Activated T-cell treated with anti-CD3 and anti-CD28 coated beads for 1 hour (primary cell): ENCODE results near the gene TOB2.
"Not testable (repeated sequence)": the region's sequence is repeated elsewhere in the genome, so short reads cannot be mapped to it uniquely, and the experiment has no call there.

Experiments
- DNase-seq: peaks from one replicate; pipeline ENCODE4 v3.0.0-alpha.2; 2020; ENCODE audit warnings: low read depth

The TOB2 gene

DNA sequence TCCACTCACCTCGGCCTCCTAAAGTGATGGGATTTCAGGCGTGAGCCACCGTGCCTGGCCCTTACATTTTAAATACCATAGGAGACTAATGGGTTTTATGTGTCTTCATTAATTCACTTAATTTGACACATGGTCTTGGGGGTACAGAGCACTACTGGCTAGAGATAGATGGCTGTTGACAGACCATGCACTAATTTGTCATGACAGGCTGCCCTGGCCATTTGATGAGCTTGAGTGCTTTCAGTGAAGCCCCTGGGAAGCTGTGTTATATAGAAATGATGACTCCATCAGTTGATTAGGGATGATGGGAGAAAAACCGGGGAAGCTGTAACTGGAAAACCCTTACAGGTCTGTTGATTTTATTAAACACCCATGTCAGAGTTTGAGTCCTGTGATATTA lies 15.3 kb upstream of the TOB2 start:
- no peak for DNase-seq

GRCh38 chr22:41460071-41460470 lies 13.5 kb upstream of the TOB2 start:
- not testable (repeated sequence) for DNase-seq

DNA sequence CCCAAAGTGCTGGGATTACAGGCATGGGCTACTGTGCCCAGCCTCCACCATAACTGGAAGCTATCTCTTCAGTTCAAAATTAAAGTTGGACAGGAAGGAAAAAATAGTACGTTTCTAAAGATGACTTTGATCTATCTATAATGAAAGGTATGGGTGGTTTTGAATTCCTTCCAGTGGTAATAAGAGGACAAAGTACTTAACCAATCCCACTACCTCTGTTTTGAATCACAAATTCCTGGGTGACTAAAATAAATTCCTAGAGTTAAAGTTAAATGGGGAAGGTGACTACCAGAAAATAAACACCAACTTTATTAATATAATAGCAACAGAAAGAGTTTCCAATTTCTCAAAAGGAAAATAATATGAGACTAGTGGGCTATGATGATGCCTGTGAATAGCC lies 12.8 kb upstream of the TOB2 start:
- DNase-seq = no peak

- DNase-seq = no peak
Observed at GRCh38 chr22:41458161-41458728, 11.6 kb upstream of the TOB2 start.

- DNase-seq = peak; percentile 81
Observed at GRCh38 chr22:41448189-41448808, 1.7 kb upstream of the TOB2 start.

GRCh38 chr22:41447435-41448188 lies 1.0 kb upstream of the TOB2 start:
- DNase-seq = peak; percentile 38

GRCh38 chr22:41446057-41446501 lies 522 bp downstream of the TOB2 start:
- no peak for DNase-seq

GRCh38 chr22:41445129-41446056 lies 1.2 kb downstream of the TOB2 start:
- DNase-seq = peak; percentile 14

GRCh38 chr22:41444360-41445128 lies 2.1 kb downstream of the TOB2 start:
- DNase-seq = peak; percentile 65

GRCh38 chr22:41442240-41442792 lies 4.3 kb downstream of the TOB2 start:
- DNase-seq = no peak

DNA sequence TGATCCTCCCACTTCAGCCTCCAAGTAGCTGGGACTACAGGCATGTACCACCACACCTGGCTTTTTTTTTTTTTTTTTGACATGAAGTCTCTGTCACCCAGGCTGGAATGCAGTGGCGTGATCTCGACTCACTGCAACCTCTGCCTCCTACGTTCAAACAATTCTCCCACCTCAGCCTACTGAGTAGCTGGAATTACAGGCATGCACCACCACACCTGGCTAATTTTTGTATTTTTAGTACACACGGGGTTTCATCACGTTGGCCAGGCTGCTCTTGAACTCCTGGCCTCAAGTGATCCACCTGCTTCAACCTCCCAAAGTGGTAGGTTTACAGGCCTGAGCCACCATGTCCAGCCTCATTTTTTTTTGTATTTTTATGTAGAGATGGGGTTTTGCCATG lies 6.1 kb downstream of the TOB2 start:
- DNase-seq = not testable (repeated sequence)

DNA sequence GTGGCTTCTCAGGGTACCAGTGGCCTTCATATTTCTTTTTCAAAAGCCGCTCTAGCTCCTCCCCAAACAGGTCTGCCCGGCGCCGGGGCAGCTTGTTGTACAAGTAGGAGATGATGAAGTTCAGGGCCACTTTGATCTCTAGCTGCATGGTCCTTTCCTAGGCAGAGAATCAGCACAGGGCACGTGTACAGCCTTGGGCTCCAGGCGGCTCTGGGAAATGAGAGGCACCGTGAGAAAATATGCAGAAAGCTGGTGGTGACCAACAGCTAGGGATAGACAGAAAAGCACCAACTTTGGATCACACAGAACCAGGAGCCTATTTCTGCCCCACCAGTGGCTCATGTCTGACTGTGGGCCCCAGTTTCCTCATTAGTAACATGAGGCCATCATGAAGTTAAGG lies 9.4 kb downstream of the TOB2 start:
- DNase-seq = no peak

GRCh38 chr22:41436322-41437113 lies 10.1 kb downstream of the TOB2 start:
- no peak for DNase-seq

DNA sequence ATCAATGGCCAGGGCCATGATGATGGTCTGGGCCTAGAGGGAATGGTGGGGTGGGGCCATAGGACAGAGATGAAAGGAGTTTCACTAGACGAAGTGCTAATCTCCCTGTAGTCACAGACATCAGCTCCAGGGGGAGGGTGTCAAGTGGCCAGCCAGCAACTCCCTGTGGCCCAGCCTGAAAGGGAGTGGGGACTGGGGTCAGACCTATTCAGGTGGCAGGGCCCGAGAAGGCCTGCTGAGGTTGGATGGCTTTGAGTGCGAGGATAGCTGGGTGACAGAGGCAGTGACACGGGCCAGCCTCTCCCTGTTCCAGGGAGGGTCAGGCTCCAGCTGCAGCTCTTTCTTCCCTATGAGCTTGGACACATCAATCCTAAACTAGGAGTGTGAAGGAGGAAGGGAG lies 11.0 kb downstream of the TOB2 start:
- no peak for DNase-seq

- DNase-seq = not testable (repeated sequence)
Observed at GRCh38 chr22:41434361-41435003, 12.1 kb downstream of the TOB2 start.

DNA sequence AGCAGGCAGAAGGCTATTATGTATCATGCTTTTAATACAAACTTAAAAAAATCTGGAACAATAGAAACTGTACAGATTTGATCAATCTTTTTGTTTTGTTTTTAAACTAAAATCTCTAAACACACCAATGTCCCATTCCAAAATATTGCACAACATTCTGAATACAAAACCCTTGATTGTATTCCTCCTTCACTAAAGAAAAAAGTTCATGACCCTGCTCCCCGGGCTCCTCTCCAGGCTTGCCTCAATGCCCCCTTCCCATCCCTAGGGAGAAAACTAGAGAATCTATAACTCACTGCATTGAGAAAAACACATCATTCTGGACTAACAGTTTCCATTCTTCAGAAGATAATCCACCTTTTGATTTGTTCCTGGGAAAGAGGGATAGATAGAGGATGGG lies 13.1 kb downstream of the TOB2 start:
- DNase-seq = not testable (repeated sequence)

DNA sequence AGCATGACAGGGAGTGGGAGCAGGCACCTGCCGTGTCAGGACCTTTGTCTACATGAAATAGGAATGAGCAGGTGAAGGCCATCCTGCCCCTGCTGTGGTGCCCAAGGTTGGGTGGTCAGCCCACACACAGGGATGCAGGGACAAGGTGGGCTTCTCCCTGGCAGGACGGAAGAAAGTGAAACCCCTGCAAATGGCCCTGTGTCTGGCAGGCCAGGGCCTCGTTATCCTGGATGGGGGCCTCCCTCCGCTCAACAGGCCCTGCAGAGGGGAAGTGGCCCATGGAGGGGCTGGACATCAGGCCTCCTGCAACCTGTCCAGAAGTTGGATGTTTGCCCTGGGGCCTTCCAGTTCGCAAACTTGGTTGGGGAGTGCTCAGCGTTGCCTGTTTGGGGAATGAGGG lies 14.9 kb downstream of the TOB2 start:
- no peak for DNase-seq

GRCh38 chr22:41429951-41430332 lies 16.7 kb downstream of the TOB2 start:
- DNase-seq = no peak

DNA sequence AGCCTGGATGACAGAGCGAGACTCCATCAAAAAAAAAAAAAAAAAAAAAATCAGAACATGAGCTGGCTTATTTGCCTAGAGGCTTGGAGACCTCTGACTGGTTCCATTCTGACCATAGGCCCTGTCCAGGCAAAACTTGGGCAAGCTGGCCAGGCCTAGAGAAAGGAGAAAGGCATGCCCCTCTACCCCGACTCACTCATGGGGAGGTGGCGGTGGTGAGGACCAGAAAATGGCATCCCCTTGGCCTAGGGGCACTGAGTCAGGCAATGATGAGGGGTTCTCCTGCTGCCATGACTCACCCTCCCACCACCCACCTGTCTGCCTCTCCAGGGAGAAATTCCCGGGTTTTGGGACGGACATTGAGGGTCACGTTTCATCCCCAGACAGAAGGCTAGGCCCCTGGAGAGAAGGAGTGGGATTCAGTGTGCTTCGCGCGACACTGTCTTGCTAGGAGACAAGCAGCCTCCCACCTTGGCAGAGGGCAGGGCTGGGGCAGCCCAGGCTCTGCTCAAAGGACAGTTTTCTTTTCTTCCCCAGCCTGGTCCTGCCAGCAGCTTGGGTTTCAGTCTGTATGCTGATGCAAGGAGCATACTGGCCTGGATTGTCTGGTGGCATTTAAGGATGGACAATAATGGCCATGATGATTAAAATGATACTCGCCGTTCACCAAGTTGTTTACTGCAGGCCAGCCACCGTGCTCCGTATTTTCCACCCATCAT lies 17.2 kb downstream of the TOB2 start:
- no peak for DNase-seq
